H9 (cell line): ENCODE data around the gene IGIP. TPM values are rescaled to one million over a fixed set of nuclear protein-coding genes. Genes with fewer than 3 reads are reported as not detected.

Experiments used
- DNase-seq: peaks from one replicate; pipeline ENCODE4 v3.0.0-alpha.2; 2017
- H2AFZ ChIP-seq: one replicate; pipeline ENCODE4 v1.6.1; 2013; ENCODE audit warnings: mild to moderate bottlenecking, low read length, control low read depth, moderate library complexity
- H2AK5ac ChIP-seq: 2 replicates; pipeline ENCODE4 v1.6.1; 2013; ENCODE audit warnings: low read length, control low read depth, mixed read lengths; ENCODE audit not compliant: insufficient read length
- H2BK120ac ChIP-seq: one replicate; pipeline ENCODE4 v1.6.1; 2013; ENCODE audit warnings: low read depth, mild to moderate bottlenecking, low read length, control low read depth, inconsistent platforms; ENCODE audit not compliant: poor library complexity, severe bottlenecking
- H2BK12ac ChIP-seq: 2 replicates; pipeline ENCODE4 v1.6.1; 2013; ENCODE audit warnings: low read length, control low read depth, mixed read lengths, low read depth; ENCODE audit not compliant: insufficient read length
- H2BK15ac ChIP-seq: 2 replicates; pipeline ENCODE4 v1.6.1; 2013; ENCODE audit warnings: low read depth, low read length, control low read depth
- H2BK20ac ChIP-seq: one replicate; pipeline ENCODE4 v1.6.1; 2013; ENCODE audit warnings: low read depth, mild to moderate bottlenecking, low read length, control low read depth, inconsistent platforms; ENCODE audit not compliant: poor library complexity, severe bottlenecking
- H2BK5ac ChIP-seq: 2 replicates; pipeline ENCODE4 v1.6.1; 2013; ENCODE audit warnings: low read length, control low read depth, mixed read lengths; ENCODE audit not compliant: insufficient read length
- H3K14ac ChIP-seq: 2 replicates; pipeline ENCODE4 v1.6.1; 2013; ENCODE audit warnings: low read length, control low read depth; ENCODE audit not compliant: insufficient read depth
- H3K18ac ChIP-seq: 2 replicates; pipeline ENCODE4 v1.6.1; 2013; ENCODE audit warnings: low read depth, mild to moderate bottlenecking, mixed read lengths, low read length, control low read depth; ENCODE audit not compliant: insufficient read length
- H3K23ac ChIP-seq: 2 replicates; pipeline ENCODE4 v1.6.1; 2013; ENCODE audit warnings: low read length, control low read depth, mixed read lengths, low read depth; ENCODE audit not compliant: insufficient read length
- H3K23me2 ChIP-seq: 2 replicates; pipeline ENCODE4 v1.6.1; 2013; ENCODE audit warnings: low read depth, mild to moderate bottlenecking, mixed read lengths, low read length, control low read depth; ENCODE audit not compliant: insufficient read length, poor library complexity, severe bottlenecking
- H3K27ac ChIP-seq: 2 replicates; pipeline ENCODE4 v1.5.1; 2013; ENCODE audit warnings: low read length, control low read depth, mixed read lengths, low read depth; ENCODE audit not compliant: insufficient read length
- H3K27me3 ChIP-seq: 2 replicates; pipeline ENCODE4 v1.6.1; 2013; ENCODE audit warnings: low read length, control low read depth, inconsistent platforms; ENCODE audit not compliant: insufficient read depth
- H3K4ac ChIP-seq: 2 replicates; pipeline ENCODE4 v1.6.1; 2013; ENCODE audit warnings: low read depth, mild to moderate bottlenecking, control low read depth, inconsistent platforms, low read length, moderate library complexity
- H3K4me1 ChIP-seq: 2 replicates; pipeline ENCODE4 v1.6.1; 2013; ENCODE audit warnings: low read length, control low read depth, inconsistent platforms; ENCODE audit not compliant: insufficient read depth
- H3K4me2 ChIP-seq: 2 replicates; pipeline ENCODE4 v1.6.1; 2013; ENCODE audit warnings: low read length, control low read depth, mixed read lengths; ENCODE audit not compliant: insufficient read length, insufficient read depth
- H3K56ac ChIP-seq: 2 replicates; pipeline ENCODE4 v1.6.1; 2013; ENCODE audit warnings: low read depth, mild to moderate bottlenecking, mixed read lengths, low read length, control low read depth; ENCODE audit not compliant: insufficient read length
- H3K79me1 ChIP-seq: 2 replicates; pipeline ENCODE4 v1.6.1; 2013; ENCODE audit warnings: low read depth, mild to moderate bottlenecking, moderate library complexity, low read length, control low read depth, inconsistent platforms; ENCODE audit not compliant: insufficient read depth, poor library complexity, severe bottlenecking
- H3K79me2 ChIP-seq: 2 replicates; pipeline ENCODE4 v1.6.1; 2013; ENCODE audit warnings: low read length, control low read depth, inconsistent platforms; ENCODE audit not compliant: insufficient read depth
- H3K9ac ChIP-seq: 2 replicates; pipeline ENCODE4 v1.6.1; 2013; ENCODE audit warnings: low read length, control low read depth, mixed read lengths; ENCODE audit not compliant: insufficient read length; ENCODE audit errors: extremely low read depth
- H3K9me3 ChIP-seq: one replicate; pipeline ENCODE4 v1.6.1; 2013; ENCODE audit warnings: low read depth, low read length, inconsistent platforms; ENCODE audit not compliant: control insufficient read depth
- H3T11ph ChIP-seq: one replicate; pipeline ENCODE4 v1.6.1; 2013; ENCODE audit warnings: mild to moderate bottlenecking, low read length, control low read depth, inconsistent platforms
- H4K20me1 ChIP-seq: one replicate; pipeline ENCODE4 v1.6.1; 2013; ENCODE audit not compliant: control insufficient read depth, insufficient read length, insufficient read depth
- H4K5ac ChIP-seq: 2 replicates; pipeline ENCODE4 v1.6.1; 2013; ENCODE audit warnings: low read depth, mild to moderate bottlenecking, mixed read lengths, low read length, control low read depth; ENCODE audit not compliant: insufficient read length
- H4K8ac ChIP-seq: replicated peaks from 2 replicates; pipeline ENCODE4 v1.6.1; 2013; ENCODE audit warnings: low read length, control low read depth, mixed read lengths, low read depth; ENCODE audit not compliant: insufficient read length
- H4K91ac ChIP-seq: 2 replicates; pipeline ENCODE4 v1.6.1; 2013; ENCODE audit warnings: low read depth, mild to moderate bottlenecking, moderate library complexity, mixed read lengths, low read length, control low read depth; ENCODE audit not compliant: insufficient read length
- H3K27ac Mint-ChIP-seq, 3 experiments: 2 replicates in 2 of 3; 3 replicates in 1 of 3; pipeline ENCODE4 v1.8.0; 2020 to 2021; ENCODE audit warnings: mixed read lengths in 3 of 3, mild to moderate bottlenecking in 1 of 3, moderate library complexity in 1 of 3
- H3K27me3 Mint-ChIP-seq: 2 replicates; pipeline ENCODE4 v1.8.0; 2021; ENCODE audit warnings: low read depth, mild to moderate bottlenecking, moderate library complexity, mixed read lengths
- H3K36me3 Mint-ChIP-seq, 3 experiments: 2 replicates in 2 of 3; 3 replicates in 1 of 3; pipeline ENCODE4 v1.8.0; 2020 to 2021; ENCODE audit warnings: low read depth in 3 of 3, mixed read lengths in 3 of 3; ENCODE audit not compliant: insufficient read depth in 1 of 3
- H3K4me1 Mint-ChIP-seq, 2 experiments: 2 replicates each; pipeline ENCODE4 v1.8.0; 2020; ENCODE audit warnings: mixed read lengths in 2 of 2
- H3K4me3 Mint-ChIP-seq, 2 experiments: 2 replicates in 1 of 2; 3 replicates in 1 of 2; pipeline ENCODE4 v1.8.0; 2020 to 2021; ENCODE audit warnings: mild to moderate bottlenecking in 2 of 2, mixed read lengths in 2 of 2, moderate library complexity in 1 of 2
- H3K9me3 Mint-ChIP-seq, 2 experiments: 2 replicates in 1 of 2; 3 replicates in 1 of 2; pipeline ENCODE4 v1.8.0; 2020; ENCODE audit warnings: mild to moderate bottlenecking in 2 of 2, mixed read lengths in 2 of 2, moderate library complexity in 1 of 2
- CTCF ChIP-seq: fragments of 200-600 bp; sonication (generic); conservative IDR thresholded peaks from 3 replicates; pipeline ENCODE4 v1.8.0; 2021; ENCODE audit warnings: antibody characterized with exemption, mild to moderate bottlenecking
- total RNA-seq: library from RNA; stranded (reverse); gene quantifications from 2 replicates; pipeline ENCODE4 v1.2.1, GENCODE V29; 2021

The IGIP gene
- total RNA-seq, 1 experiment from 2014 or later, result 0.52 TPM

- no peak overlapping the region for H2BK120ac ChIP-seq
- H4K91ac ChIP-seq, result no peak overlapping the region
- H3K14ac ChIP-seq, result no peak overlapping the region
- Mint-ChIP-seq H3K4me1 (peaks cover 14 to 20% of the 10 kb centered on the region in 2 experiments), H3K4me3 (no peak overlapping the region), H3K27me3 (peaks cover 9% of the 10 kb centered on the region), H3K27ac (no peak overlapping the region), H3K9me3 (no peaks in the 10 kb centered on the region), H3K36me3 (no peaks in the 10 kb centered on the region)
- no peak overlapping the region for H2AFZ ChIP-seq
- H3K23ac ChIP-seq, result no peak overlapping the region
- peaks cover 3% of the 10 kb centered on the region; the same call in 1 of the 2 replicates for H3K4me1 ChIP-seq
- H3K79me2 ChIP-seq, result no peaks in the 10 kb centered on the region
- TF ChIP-seq CTCF, result no peak
- no peak overlapping the region for H4K8ac ChIP-seq
- no peak overlapping the region for H3K27ac ChIP-seq
- DNase-seq, result no peak
- no peak overlapping the region for H3T11ph ChIP-seq
- no peak overlapping the region for H2AK5ac ChIP-seq
- no peaks in the 10 kb centered on the region for H3K9me3 ChIP-seq
- no peak overlapping the region for H2BK15ac ChIP-seq
- no peak overlapping the region for H3K4me2 ChIP-seq
- no peaks in the 10 kb centered on the region for H3K27me3 ChIP-seq
- no peak overlapping the region for H3K4ac ChIP-seq
- no peak overlapping the region for H3K18ac ChIP-seq
- H2BK20ac ChIP-seq, result no peak overlapping the region
- no peak overlapping the region for H2BK12ac ChIP-seq
- no peak overlapping the region for H3K9ac ChIP-seq
- H2BK5ac ChIP-seq, result no peak overlapping the region
- no peaks in the 10 kb centered on the region for H3K79me1 ChIP-seq
- no peak overlapping the region for H3K56ac ChIP-seq
- no peak overlapping the region for H4K5ac ChIP-seq
- H3K23me2 ChIP-seq, result no peaks in the 10 kb centered on the region
- H4K20me1 ChIP-seq, result no peaks in the 10 kb centered on the region
Observed at GRCh38 chr5:140135127-140135526, 9.4 kb downstream of the IGIP start.
